Measurements from ENCODE around the gene AGBL4. TPM values are rescaled to one million over a fixed set of nuclear protein-coding genes. Genes with fewer than 3 reads are reported as not detected.

Gene AGBL4
- polyA plus RNA-seq, 1 donor (not counting 4 experiments of a cell fraction or from before 2014, with no cell fraction given) = not detected

DNA sequence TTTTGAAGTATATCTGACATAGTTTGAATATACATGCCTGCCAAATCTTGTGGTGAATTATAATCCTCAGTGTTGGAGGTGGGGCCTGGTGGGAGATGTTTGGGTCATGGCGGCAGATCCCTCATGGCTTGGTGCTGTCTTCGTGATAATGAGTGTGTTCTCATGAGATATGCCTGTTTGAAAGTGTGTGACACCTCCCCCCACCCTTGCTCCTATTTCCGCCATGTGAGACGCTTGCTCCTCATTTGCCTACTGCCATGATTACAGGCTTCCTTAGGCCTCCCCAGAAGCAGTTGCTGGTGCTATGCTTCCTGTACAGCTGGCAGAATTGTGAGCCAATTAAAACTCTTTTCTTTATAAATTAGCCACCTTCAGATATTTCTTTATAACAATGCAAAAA, 810.5 kb downstream of the AGBL4 start:
- H3K4me2 ChIP-seq (ENCODE audit: control insufficient read depth, extremely low read depth, insufficient read depth, low read depth, low read length) = no peak overlapping the region
- no peak overlapping the region for H3K27ac ChIP-seq (ENCODE audit: control insufficient read depth, insufficient read depth, low read length)
- no peaks in the 10 kb centered on the region for H3K9me3 ChIP-seq (ENCODE audit: control insufficient read depth, low read depth, low read length)
- no peak overlapping the region for H2AFZ ChIP-seq (ENCODE audit: control insufficient read depth, low read length)
- dilution Hi-C loops (cut with MboI; ENCODE audit: extremely low pct_ligation_motif_present, low sequenced_read_pairs) = no loop called here
- no peaks in the 10 kb centered on the region for H3K79me2 ChIP-seq (ENCODE audit: control insufficient read depth, insufficient read depth, low read length)
- H3K4me3 ChIP-seq (ENCODE audit: control insufficient read depth in 2 of 3, extremely low read depth in 1 of 3, insufficient read depth in 2 of 3, low read depth in 1 of 3, low read length in 3 of 3) = no peak overlapping the region
- FAIRE-seq = no peak
- TF ChIP-seq, protein P1, sequence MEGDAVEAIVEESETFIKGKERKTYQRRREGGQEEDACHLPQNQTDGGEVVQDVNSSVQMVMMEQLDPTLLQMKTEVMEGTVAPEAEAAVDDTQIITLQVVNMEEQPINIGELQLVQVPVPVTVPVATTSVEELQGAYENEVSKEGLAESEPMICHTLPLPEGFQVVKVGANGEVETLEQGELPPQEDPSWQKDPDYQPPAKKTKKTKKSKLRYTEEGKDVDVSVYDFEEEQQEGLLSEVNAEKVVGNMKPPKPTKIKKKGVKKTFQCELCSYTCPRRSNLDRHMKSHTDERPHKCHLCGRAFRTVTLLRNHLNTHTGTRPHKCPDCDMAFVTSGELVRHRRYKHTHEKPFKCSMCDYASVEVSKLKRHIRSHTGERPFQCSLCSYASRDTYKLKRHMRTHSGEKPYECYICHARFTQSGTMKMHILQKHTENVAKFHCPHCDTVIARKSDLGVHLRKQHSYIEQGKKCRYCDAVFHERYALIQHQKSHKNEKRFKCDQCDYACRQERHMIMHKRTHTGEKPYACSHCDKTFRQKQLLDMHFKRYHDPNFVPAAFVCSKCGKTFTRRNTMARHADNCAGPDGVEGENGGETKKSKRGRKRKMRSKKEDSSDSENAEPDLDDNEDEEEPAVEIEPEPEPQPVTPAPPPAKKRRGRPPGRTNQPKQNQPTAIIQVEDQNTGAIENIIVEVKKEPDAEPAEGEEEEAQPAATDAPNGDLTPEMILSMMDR (optimal IDR thresholded peaks at IDR 0.05 in 1 of 3, IDR thresholded peaks at IDR 0.05 in 1 of 3, conservative IDR thresholded peaks at IDR 0.05 in 1 of 3; ENCODE audit: extremely low read depth in 1 of 3, insufficient read depth in 2 of 3, low read length in 3 of 3) = no peak
- no peak for TF ChIP-seq EZH2 (IDR thresholded peaks at IDR 0.05; ENCODE audit: low read length)
- DNase-seq (ENCODE audit: low read depth, low spot score) = no peak
- H3K4me1 ChIP-seq (ENCODE audit: control insufficient read depth, extremely low read depth, insufficient read depth, low read length) = no peaks in the 10 kb centered on the region
- no peaks in the 10 kb centered on the region for H3K27me3 ChIP-seq (ENCODE audit: control insufficient read depth, extremely low read depth, insufficient read depth, low read length)
- H4K20me1 ChIP-seq (ENCODE audit: control insufficient read depth, extremely low read depth, insufficient read depth, low read length) = no peaks in the 10 kb centered on the region
- H3K36me3 ChIP-seq (ENCODE audit: control insufficient read depth in 2 of 2, extremely low read depth in 1 of 2, insufficient read depth in 2 of 2, low read length in 2 of 2) = no peaks in the 10 kb centered on the region
- H3K9me1 ChIP-seq (ENCODE audit: control insufficient read depth, extremely low read depth, insufficient read depth, low read length) = no peaks in the 10 kb centered on the region
- no peak overlapping the region for H3K9ac ChIP-seq (ENCODE audit: control insufficient read depth, extremely low read depth, insufficient read depth, low read length)

DNA sequence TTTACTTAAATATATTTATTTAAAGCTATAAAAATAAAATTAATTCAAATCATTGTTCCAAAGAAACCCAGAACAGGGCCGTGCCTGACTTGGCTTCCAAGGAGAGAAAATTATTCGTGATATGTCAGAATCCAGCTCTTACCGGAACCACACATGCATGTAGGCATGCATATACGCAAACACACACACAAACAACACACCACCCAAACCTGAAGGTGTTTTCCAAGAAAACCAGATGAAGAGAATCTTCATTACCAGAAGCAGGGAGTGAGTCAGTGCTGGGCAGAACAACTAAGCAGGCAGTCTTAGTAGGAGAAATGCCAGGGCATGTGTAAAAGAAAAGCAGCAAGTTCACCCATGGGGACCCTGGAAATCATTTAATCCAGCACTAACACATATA, 815.0 kb downstream of the AGBL4 start:
- Histone ChIP-seq H3K4me3 (ENCODE audit: control insufficient read depth in 2 of 3, extremely low read depth in 1 of 3, insufficient read depth in 2 of 3, low read depth in 1 of 3, low read length in 3 of 3) (no peak overlapping the region), H2AFZ (ENCODE audit: control insufficient read depth, low read length) (no peak overlapping the region), H3K9me3 (ENCODE audit: control insufficient read depth, low read depth, low read length) (no peaks in the 10 kb centered on the region), H3K36me3 (ENCODE audit: control insufficient read depth in 2 of 2, extremely low read depth in 1 of 2, insufficient read depth in 2 of 2, low read length in 2 of 2) (no peaks in the 10 kb centered on the region), H4K20me1 (ENCODE audit: control insufficient read depth, extremely low read depth, insufficient read depth, low read length) (no peaks in the 10 kb centered on the region), H3K9me1 (ENCODE audit: control insufficient read depth, extremely low read depth, insufficient read depth, low read length) (no peaks in the 10 kb centered on the region), H3K79me2 (ENCODE audit: control insufficient read depth, insufficient read depth, low read length) (no peaks in the 10 kb centered on the region), H3K9ac (ENCODE audit: control insufficient read depth, extremely low read depth, insufficient read depth, low read length) (no peak overlapping the region), H3K27me3 (ENCODE audit: control insufficient read depth, extremely low read depth, insufficient read depth, low read length) (no peaks in the 10 kb centered on the region), H3K4me2 (ENCODE audit: control insufficient read depth, extremely low read depth, insufficient read depth, low read depth, low read length) (no peak overlapping the region), H3K4me1 (ENCODE audit: control insufficient read depth, extremely low read depth, insufficient read depth, low read length) (no peaks in the 10 kb centered on the region), H3K27ac (ENCODE audit: control insufficient read depth, insufficient read depth, low read length) (no peak overlapping the region)
- DNase-seq (ENCODE audit: low read depth, low spot score) = no peak
- TF ChIP-seq, protein P1 (optimal IDR thresholded peaks at IDR 0.05 in 1 of 3, IDR thresholded peaks at IDR 0.05 in 1 of 3, conservative IDR thresholded peaks at IDR 0.05 in 1 of 3; ENCODE audit: extremely low read depth in 1 of 3, insufficient read depth in 2 of 3, low read length in 3 of 3) = no peak
- no peak for TF ChIP-seq EZH2 (IDR thresholded peaks at IDR 0.05; ENCODE audit: low read length)
- dilution Hi-C loops (cut with MboI; ENCODE audit: extremely low pct_ligation_motif_present, low sequenced_read_pairs) = no loop called here
- no peak for FAIRE-seq

Data from keratinocyte (primary cell).